HepG2 (cell line): ENCODE results near the gene MAOB. TPM values are rescaled to one million over a fixed set of nuclear protein-coding genes. Genes with fewer than 3 reads are reported as not detected.

ENCODE experiments used
- ATAC-seq: fragments of 200-7000 bp; cut with Tn5 transposase; 3 replicates; pipeline ENCODE4 v1.9.1; 2020; ENCODE audit warnings: mild to moderate bottlenecking, moderate library complexity
- BruUV-seq: library from RNA; stranded (reverse); fragments of 400-500 nt; replicated peaks from 2 replicates; lab custom pipeline; 2021; lab: Mats Ljungman, UMichigan
- CTCF ChIA-PET: fragments of 300-600 bp; formaldehyde crosslinking; extraction: SDS; loops from one replicate; lab custom pipeline; 2021; ENCODE audit warnings: low total read pairs, inconsistent platforms, low intra/inter-chr PET ratio; lab: Yijun Ruan, JAX
- POLR2A ChIA-PET: fragments of 350-600 bp; sonication (Branson Sonifier 250); formaldehyde crosslinking; loops from one replicate; lab custom pipeline; 2020; ENCODE audit warnings: antibody characterized with exemption, inconsistent platforms; lab: Yijun Ruan, JAX
- DNase-seq: peaks from one replicate; pipeline ENCODE4 v3.0.0-alpha.2; 2015; ENCODE audit warnings: low spot score
- FAIRE-seq: peaks from 3 replicates; lab custom pipeline; 2011; peaks lifted over from hg19 to GRCh38; lab: Jason Lieb, UNC
- H2AFZ ChIP-seq: one replicate; pipeline ENCODE4 v1.6.1; 2011; ENCODE audit warnings: low read length, inconsistent platforms
- H3K27ac ChIP-seq: fragments of 300-600 bp; 3 replicates; pipeline ENCODE4 v1.8.0; 2011; ENCODE audit warnings: mixed run types, mild to moderate bottlenecking, mixed read lengths, low read length, inconsistent platforms; ENCODE audit not compliant: insufficient read depth; ENCODE audit errors: extremely low read length
- H3K27me3 ChIP-seq, 2 experiments: fragments of 200-600 bp in 1 of 2; 2 replicates in 1 of 2; 3 replicates in 1 of 2; pipeline versions ENCODE4 v1.6.0 to v1.8.0; 2011; ENCODE audit warnings: low read length in 2 of 2, mild to moderate bottlenecking in 2 of 2, moderate library complexity in 2 of 2, inconsistent platforms in 1 of 2; ENCODE audit not compliant: insufficient read depth in 2 of 2, control insufficient read depth in 1 of 2
- H3K36me3 ChIP-seq, 2 experiments: fragments of 200-600 bp in 1 of 2; replicated peaks in 1 of 2; 2 replicates in 1 of 2; 3 replicates in 1 of 2; pipeline versions ENCODE4 v1.5.1 to v1.8.0; 2011; ENCODE audit warnings: low read length in 2 of 2, inconsistent platforms in 1 of 2; ENCODE audit not compliant: insufficient read depth in 2 of 2, control insufficient read depth in 1 of 2
- H3K4me1 ChIP-seq: 2 replicates; pipeline ENCODE4 v1.5.1; 2012; ENCODE audit warnings: low read length, inconsistent platforms; ENCODE audit not compliant: insufficient read depth
- H3K4me2 ChIP-seq: 2 replicates; pipeline ENCODE4 v1.6.0; 2011; ENCODE audit warnings: low read depth, low read length, inconsistent platforms
- H3K4me3 ChIP-seq, 3 experiments: fragments of 200-600 bp in 1 of 3; sonication (generic), shearing (Covaris generic) in 1 of 3; replicated peaks in 1 of 3; 2 replicates each; pipeline ENCODE4 v1.5.1; 2011 to 2016; ENCODE audit warnings: low read length in 3 of 3, inconsistent platforms in 2 of 3, low read depth in 2 of 3, mild to moderate bottlenecking in 2 of 3, control low read depth in 1 of 3, mixed read lengths in 1 of 3; ENCODE audit not compliant: insufficient read depth in 1 of 3
- H3K79me2 ChIP-seq: one replicate; pipeline ENCODE4 v1.6.1; 2011; ENCODE audit warnings: low read length, inconsistent platforms; ENCODE audit not compliant: insufficient read depth
- H3K9ac ChIP-seq: 2 replicates; pipeline ENCODE4 v1.6.0; 2011; ENCODE audit warnings: mild to moderate bottlenecking, low read depth, low read length, inconsistent platforms; ENCODE audit not compliant: insufficient read depth
- H3K9me3 ChIP-seq: 2 replicates; pipeline ENCODE4 v1.5.1; 2012; ENCODE audit warnings: mild to moderate bottlenecking, low read length
- H4K20me1 ChIP-seq: 2 replicates; pipeline ENCODE4 v1.6.0; 2011; ENCODE audit warnings: inconsistent platforms, mild to moderate bottlenecking, low read length, moderate library complexity; ENCODE audit not compliant: insufficient read depth
- ZBTB25 ChIP-seq: IDR thresholded peaks from 2 replicates; pipeline ENCODE4 v1.6.1; 2018; ENCODE audit warnings: missing genetic modification reagents
- ZFX ChIP-seq: sonication (generic); formaldehyde crosslinking; IDR thresholded peaks from 2 replicates; pipeline ENCODE4 v1.4.0; 2020; ENCODE audit warnings: mild to moderate bottlenecking, low read depth, missing genetic modification reagents, moderate library complexity
- ZNF768 ChIP-seq: sonication (generic); formaldehyde crosslinking; IDR thresholded peaks from 2 replicates; pipeline ENCODE4 v1.4.0; 2020; ENCODE audit warnings: missing genetic modification reagents
- WGBS: methylation state at CpG from one replicate; pipeline ENCODE4 v1.1.6; 2017; ENCODE audit warnings: low lambda C conversion rate; 5-methylcytosine and 5-hydroxymethylcytosine counted together
- in situ Hi-C: cut with HindIII; loops from 2 replicates; pipeline ENCODE4 v1.10.0; 2017; ENCODE audit warnings: low pct_unique_long_range_greater_than_20kb; ENCODE audit not compliant: extremely low pct_ligation_motif_present
- intact Hi-C: fragments of 100-400 bp; cut with micrococcal nuclease; formaldehyde crosslinking; loops from one replicate; pipeline ENCODE4 v1.10.0; 2022; ENCODE audit not compliant: unreplicated experiment
- polyA plus RNA-seq, 8 experiments: library from polyadenylated mRNA; depleted of rRNA in 3 of 8; stranded (reverse) in 7 of 8; unstranded in 1 of 8; fragments of >200 nt; fragmentation: Illumina TruSeq in 4 of 8; extraction: Trizol in 4 of 8; gene quantifications; 2 replicates each; pipeline versions ENCODE4 v1.2.1 to v1.2.3, GENCODE V29; 2011 to 2016; ENCODE audit warnings: low read depth in 4 of 8, missing spikeins in 1 of 8, mixed read lengths in 1 of 8; ENCODE audit not compliant: insufficient read depth in 1 of 8
- total RNA-seq, 5 experiments: library from RNA; depleted of rRNA; stranded (reverse); fragments of >200 nt; fragmentation: Illumina TruSeq; extraction: Trizol; gene quantifications; 2 replicates each; pipeline ENCODE4 v1.2.3, GENCODE V29; 2016; ENCODE audit warnings: low read depth in 1 of 5

MAOB gene
- total and polyA plus RNA-seq, 2 of the 13 experiments (the other 11 are each of a cell fraction or from before 2014, with no cell fraction given), result 11.0 to 19.0 TPM

DNA sequence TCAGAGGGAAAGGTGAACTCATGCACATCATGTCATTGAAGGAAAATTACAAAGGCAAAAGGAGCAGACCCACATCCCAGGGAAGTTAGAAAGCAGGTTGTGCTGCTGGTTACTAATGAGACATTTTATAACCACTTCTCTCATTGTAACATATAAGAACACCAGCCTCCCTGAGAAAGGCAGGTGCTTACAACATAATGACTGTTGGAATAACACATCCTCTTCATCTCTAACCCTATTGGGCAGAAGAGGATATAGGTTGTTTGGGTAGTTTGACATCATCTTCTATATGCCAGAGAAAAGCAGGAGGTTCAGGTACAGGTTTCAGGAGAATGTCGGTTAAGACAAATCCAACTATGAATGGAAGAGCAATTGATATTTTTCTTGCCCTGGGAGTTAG is 148.6 kb downstream of the MAOB start:
- no peaks in the 10 kb centered on the region; the same call in 1 of the 2 replicates for H3K4me1 ChIP-seq
- in situ Hi-C loops (no loop called here), intact Hi-C loops (no loop called here)
- FAIRE-seq (no peak), ATAC-seq (no peak), DNase-seq (no peak)
- no peaks in the 10 kb centered on the region for H4K20me1 ChIP-seq
- ChIA-PET POLR2A (no interaction called here), CTCF (no interaction called here)
- WGBS, result 100% methylated on average over 1 of the region's 1 CpG
- H3K9ac ChIP-seq, result no peak overlapping the region
- no peaks in the 10 kb centered on the region for H3K27me3 ChIP-seq
- BruUV-seq, result no TSS peak
- H3K27ac ChIP-seq, result no peak overlapping the region
- H3K79me2 ChIP-seq, result no peaks in the 10 kb centered on the region
- TF ChIP-seq ZBTB25 (CRISPR knock-in tag) (no peak), ZNF768 (no peak)
- no peaks in the 10 kb centered on the region for H3K9me3 ChIP-seq
- H3K36me3 ChIP-seq, result peaks cover 3% of the 10 kb centered on the region in 2 experiments; a peak in 2 of 5 replicates
- no peak overlapping the region for H2AFZ ChIP-seq
- no peak overlapping the region for H3K4me3 ChIP-seq
- no peak overlapping the region for H3K4me2 ChIP-seq

- Histone ChIP-seq H3K9ac (no peak overlapping the region), H3K4me2 (no peak overlapping the region), H3K9me3 (no peaks in the 10 kb centered on the region), H3K27ac (no peak overlapping the region), H3K27me3 (no peaks in the 10 kb centered on the region), H3K4me3 (no peak overlapping the region), H2AFZ (no peak overlapping the region), H3K79me2 (no peaks in the 10 kb centered on the region), H3K4me1 (peaks cover 18% of the 10 kb centered on the region), H4K20me1 (no peaks in the 10 kb centered on the region), H3K36me3 (peaks cover 3% of the 10 kb centered on the region in 2 experiments; a peak in 3 of 5 replicates)
- WGBS, result 91% methylated on average over 7 of the region's 7 CpGs
- no TSS peak for BruUV-seq
- in situ Hi-C loops, result no loop called here
- POLR2A ChIA-PET, result no interaction called here
- ATAC-seq (no peak), FAIRE-seq (no peak), DNase-seq (no peak)
- intact Hi-C loops, result no loop called here
- TF ChIP-seq ZFX, result no peak
- CTCF ChIA-PET, result no interaction called here
Measured at GRCh38 chrX:43731086-43731485, 151.2 kb downstream of the MAOB start.
